ENCODE data around the gene PRG3.
"Not testable (repeated sequence)": the region's sequence is repeated elsewhere in the genome, so short reads cannot be mapped to it uniquely, and the experiment has no call there.

PRG3 gene

DNA sequence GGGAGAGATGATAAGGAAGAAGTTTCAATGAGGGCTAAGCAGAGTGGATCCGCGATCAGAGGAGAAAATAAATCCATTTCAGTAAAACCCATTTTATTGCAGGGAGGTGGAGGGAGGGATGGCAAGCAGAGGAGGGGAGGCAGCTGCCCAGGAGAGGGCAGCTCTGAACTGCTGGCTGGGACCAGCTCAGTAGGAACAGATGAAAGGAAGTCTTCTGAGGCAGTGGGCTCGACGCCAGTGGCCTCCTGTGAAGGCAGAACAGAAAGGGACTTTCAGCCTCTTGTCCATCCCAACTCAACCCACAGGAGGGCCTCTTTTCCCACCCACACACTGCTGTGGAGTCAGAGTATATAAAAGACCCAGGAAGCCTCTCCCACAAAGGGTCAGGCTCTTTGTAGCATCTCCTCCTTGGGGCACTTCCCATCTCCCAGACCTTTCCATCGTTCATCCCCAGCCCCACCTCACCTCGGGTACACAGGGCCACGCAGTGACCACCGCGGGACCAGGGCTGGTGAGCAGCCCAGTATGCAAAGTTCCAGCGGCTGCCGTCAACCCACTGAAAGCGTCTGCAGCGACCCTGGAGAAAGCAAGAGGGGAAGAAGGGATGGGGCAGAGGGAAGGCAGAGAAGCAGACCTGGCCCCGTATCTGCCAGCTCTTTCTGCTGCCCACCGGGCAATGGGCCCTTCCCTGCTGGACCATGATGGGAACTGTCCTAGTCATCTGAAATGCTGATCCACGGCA lies 6.5 kb upstream of the PRG3 start:
- DNase-seq (ENCODE audit: low read depth) = no peak

DNA sequence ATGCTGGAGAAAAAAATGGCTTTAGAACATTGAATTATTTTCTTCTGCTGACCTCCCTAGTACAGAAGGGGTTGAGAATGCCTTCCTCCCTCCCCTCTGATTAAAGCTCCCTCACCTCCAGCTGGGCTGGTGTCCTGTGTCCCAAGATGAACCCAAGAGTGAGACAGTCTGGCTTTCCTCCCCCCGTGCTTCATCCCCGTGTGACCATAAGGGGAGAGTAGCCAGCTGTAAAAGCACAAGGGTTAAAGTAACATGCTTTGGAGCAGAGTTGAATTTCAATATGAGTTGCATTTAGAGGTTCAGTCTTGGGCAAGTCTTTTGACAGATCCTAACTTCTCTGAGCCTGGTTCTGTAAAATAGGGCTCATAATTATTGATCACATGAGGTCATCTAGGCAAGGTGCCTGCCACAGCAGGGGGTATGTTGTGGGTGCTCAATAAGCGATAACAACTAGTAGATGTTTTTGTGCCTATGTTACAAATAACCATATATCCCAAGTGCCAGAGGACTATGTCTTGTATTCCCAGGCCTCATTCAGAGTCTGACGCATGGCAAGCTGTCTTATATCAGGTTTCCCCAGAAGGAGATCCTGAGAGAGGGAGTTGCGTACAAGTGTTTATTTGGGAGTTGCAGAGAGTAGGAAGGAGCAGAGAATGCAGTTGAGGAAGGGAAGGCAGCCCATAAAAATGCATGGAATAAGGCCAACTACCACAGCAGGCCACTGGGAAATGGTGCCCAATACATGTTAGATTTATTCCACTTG lies 5.4 kb upstream of the PRG3 start:
- no peak for DNase-seq (ENCODE audit: low read depth)

DNA sequence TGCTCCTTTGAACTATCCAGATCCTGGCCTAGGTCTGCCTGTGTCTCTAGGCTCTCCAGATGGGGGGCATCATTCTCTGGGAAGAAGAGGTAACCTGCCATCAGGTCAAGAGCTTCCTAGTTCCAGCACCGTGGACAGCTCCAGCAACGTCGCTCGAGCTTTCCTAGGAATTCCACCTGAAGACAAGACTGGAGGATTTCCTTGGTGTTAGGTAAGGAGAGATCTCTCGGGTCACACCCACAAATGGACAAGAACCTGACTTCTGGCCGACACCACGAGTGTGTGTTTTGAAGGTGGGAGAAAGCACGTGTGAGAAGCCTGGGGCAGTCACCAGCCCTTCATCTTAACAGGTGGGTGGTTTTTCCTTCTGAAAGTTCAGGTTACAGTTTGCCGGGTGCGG lies 1.2 kb downstream of the PRG3 start:
- DNase-seq (ENCODE audit: low read depth) = no peak

DNA sequence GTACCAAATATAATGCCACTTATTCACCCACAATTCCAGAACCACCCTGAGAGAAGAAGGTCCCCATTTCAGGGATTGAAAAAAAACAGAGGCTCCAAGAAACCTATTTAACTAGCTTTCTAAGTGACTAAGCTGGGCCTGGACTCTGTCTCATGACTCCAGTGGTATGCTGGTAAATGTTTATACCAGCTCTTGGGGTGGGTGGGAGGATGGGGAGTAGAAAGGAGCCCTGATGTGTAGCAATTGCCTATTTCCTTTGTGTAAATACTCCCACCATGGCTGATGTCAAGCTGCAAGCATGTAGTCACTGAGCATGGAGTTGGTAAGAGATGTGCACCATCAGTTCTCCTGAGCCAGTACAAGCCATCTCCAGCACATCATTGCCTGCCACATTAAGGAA lies 2.8 kb downstream of the PRG3 start:
- no peak for DNase-seq (ENCODE audit: low read depth)

DNA sequence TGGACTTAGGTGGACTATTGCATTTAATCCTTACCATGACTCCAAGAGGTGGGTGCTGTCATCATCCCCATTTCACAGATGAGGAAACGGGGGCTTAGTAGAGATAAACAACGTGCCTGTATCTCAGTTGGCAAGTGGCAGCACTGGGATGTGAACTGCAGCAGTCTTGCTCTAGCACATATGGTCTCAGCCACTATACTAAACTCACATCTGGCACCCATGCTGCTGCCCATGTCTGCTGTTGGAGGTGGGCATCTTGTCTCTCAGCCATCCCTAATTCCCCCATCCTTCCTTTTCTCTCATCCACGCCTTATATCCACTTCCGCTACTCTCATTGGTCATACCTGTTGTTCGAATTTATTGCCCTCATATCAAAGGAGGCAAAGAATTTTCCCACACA lies 3.8 kb downstream of the PRG3 start:
- DNase-seq (ENCODE audit: low read depth) = no peak

DNA sequence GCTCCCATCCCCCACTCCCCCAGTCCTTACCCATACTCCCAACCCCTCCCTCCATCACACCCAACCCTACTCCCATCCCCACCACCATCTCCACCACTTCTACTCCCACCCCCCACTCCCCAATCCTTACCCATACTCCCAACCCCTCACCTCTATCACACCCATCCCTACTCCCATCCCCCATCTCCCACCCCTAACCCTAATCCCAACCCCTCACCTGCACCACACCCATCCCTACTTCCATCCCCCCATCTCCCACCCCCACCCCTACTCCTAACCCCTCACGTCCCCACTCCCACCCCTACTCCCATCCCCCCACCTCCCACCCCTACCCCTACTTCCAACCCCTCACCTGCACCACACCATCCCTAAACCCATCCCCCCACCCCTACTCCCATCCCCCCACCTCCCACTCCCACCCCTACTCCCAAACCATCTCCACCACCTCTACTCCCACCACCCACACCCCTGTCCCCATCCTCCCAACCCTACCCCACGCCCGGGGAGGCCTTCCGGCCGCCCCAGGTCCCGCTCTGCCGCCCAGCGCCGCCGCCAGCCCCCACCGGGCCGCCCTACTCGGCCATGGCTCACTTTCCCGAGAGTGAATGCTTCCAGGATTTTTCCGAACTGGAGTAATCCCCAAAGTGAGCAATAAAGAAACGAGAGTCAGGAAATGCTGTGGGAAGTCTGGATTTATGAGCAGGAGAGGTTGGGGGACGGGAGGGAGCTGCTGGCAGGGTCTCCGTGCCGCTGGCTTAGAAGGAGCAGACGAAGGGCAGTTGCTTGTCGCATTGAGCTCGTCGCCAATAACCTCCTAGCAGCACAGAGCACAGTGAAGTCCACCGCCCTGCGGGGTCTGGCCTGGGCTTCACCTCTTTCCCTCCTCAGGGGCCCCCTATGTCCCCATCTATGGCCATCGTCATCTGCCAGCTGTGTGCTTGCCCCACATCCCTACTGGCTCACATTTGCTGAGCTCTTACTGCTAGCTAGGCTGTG lies 4.6 kb downstream of the PRG3 start:
- no peak for DNase-seq (ENCODE audit: low read depth)

DNA sequence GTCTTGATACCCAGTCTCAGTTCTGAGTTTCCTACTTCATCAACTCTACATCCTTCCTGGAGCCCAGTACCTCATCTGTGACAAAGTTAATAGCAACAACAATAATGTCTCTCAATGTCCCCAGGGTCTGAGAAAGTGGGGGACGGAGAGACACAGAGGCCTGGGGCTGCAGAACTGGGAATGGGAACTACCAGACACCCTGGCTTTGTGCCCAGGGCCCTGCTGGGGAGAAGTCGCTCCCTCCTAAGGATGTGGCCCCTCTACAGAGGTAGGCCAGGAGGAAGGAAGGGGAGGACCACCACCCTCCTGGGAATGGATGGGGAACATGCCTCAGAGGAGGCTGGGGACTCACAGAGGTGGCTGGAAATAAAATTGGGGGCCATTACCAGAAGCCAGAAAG lies 5.5 kb downstream of the PRG3 start:
- DNase-seq (ENCODE audit: low read depth) = no peak

DNA sequence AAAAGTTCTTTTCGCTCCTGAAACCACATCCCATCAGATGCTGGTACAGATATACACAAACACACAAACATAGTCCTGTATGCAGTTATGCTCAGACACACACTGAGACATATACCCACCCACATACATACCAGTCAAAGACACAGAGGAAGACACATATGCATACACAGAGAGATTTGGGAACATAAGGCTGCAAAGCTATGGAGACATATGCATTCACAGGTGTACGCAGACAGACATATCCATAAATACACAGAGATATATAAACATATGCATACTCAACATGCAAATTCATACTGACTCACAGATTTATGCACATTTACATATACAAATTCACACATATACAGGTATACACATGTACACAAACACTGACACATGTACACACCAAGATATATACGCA lies 6.0 kb downstream of the PRG3 start:
- no peak for DNase-seq (ENCODE audit: low read depth)

DNA sequence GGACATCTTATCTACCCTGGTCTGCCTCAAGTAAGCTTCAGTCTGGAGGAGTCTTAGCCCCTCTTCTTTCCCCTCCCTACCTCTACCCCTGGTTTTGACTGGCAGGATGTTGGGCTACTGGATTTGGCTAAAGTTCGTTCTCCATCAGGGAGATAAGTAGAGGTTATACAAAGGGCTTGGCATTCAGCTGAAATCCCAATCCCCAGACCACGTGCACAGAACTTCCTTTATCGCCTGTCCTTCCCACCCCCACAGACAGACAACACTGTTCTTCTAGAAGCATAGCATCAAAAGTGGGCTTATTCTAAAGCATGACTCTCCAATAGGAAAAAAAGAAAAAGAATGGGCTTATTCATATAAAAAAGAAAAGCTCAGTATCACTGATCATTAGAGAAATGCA lies 7.8 kb downstream of the PRG3 start:
- DNase-seq (ENCODE audit: low read depth) = no peak

DNA sequence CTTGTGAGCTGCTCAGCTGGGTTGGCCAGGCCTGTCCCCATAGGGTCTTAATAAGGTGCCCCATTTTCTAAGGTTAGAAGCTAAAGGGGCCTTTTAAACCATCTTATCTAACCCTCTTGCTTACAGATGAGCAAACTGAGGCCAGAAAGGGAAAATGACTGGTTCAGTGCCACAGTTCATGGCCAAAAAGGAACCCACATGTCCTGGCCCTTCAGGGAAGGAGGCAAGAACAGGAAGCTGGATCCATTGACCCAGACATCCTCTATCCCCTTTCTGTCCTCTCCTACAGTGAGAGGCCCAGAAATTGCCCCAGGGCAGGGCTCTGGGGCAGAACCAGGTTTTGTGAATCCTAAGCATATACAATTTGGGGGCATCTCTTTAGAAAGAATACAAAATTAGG lies 10.0 kb downstream of the PRG3 start:
- DNase-seq (ENCODE audit: low read depth) = no peak

DNA sequence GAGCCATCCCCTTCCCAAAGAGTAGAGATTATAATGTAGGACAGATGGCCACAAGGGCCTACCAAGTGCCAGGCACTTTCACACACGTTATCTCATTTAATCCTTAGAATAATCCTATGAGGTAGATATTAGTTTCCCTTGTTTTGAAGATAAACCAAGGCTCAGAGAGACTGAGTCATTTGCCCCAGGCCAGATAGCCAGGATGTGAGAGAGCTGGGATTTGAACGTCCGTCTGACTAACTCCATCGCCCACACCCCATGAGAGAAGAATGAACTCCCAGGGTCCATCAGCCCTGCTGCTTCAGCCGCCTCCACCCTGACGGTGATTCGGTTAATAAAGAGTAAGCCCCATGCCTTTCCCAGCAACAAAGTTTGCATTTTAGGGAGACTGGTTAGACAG lies 10.7 kb downstream of the PRG3 start:
- DNase-seq (ENCODE audit: low read depth) = no peak

DNA sequence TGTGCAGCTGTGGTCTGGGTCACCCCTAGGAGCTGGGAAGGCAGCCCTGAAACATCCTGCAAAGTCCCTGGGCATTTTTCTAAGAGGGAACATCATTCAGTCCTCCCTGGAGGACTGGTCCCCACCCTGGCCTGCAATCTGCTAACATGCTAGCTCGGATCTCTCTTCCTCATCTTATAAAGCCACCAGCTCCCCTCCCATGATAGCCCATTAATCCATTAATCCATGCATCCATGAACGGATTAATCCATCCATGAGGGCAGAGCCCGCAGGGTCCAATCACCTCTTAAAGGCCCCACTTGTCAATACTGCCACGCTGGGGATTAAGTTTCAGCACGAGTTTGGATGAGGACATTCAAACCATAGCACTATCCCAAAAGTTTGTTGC lies 12.1 kb downstream of the PRG3 start:
- no peak for DNase-seq (ENCODE audit: low read depth)

DNA sequence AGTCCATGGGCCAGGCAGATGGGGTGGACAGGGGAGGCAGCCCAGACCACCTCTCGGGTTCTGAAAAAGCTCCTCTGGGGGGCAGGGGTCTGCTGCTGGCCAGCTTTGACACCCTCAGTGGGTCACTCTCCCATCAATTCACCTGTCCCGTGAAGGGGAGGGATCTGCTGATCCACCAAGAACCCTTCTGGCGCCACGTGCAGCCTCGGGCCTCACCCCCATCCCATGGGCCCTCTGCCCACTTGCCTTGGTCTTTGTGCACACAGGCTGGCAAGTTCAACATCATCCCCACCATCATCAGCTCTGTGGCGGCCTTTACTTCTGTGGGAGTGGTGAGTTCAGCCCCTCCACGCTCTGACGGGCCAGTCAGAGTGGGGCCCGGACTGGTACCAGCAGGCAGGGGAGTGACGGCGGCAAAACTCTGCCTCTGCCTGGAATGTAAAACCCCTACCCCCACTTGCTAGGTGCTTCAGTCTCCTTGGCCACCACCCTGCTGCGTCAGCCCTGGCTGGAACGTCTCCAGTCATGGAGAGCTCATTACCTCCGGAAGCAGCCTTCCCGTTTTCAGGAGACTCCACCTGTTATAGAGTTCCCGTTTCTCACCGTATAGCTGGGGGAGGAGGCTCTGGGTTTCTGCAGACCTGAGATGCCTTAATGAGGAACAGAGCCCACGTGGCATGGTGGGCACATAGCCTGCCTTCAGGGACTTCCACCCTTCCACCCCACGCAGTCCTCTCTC lies 12.7 kb downstream of the PRG3 start:
- no peak for DNase-seq (ENCODE audit: low read depth)

DNA sequence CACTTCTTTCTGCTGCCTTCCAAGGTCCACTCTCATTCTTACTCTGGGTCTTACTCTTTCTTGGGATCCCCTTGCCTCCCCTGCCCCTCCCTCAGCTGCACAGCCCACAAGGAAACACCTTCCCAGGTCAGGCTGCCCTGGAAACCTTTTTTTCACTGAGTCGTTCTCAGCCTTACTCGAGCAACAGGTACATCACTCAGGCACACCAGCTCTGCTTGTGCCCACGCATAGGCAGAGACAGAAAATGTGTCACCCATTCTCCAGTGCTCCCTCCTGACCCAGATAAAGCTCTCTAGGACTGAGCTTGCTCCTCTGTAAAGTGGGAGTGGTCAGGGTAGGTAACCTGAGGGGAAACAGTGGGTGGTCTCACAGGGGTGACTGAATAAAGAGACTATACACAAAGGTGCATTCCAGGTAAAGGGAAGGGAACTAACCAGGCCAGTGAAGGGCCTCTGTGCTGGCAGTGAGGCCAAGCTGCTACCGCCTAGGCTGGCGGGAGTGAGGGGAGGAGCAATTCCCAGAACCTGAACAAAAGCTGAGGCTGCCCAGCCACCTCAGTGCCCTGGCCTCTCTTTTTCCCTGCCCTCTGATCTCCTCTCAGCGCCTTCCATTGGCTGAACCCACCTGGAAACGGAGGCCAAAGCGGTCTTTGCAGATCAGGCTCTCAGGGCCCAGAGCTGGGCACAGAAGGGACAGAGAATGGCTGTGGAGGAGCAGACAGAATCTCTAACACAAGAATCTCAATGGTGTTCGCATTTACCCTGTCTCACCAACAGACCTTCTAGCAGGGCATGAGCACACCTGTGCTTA lies 15.9 kb downstream of the PRG3 start:
- no peak for DNase-seq (ENCODE audit: low read depth)

DNA sequence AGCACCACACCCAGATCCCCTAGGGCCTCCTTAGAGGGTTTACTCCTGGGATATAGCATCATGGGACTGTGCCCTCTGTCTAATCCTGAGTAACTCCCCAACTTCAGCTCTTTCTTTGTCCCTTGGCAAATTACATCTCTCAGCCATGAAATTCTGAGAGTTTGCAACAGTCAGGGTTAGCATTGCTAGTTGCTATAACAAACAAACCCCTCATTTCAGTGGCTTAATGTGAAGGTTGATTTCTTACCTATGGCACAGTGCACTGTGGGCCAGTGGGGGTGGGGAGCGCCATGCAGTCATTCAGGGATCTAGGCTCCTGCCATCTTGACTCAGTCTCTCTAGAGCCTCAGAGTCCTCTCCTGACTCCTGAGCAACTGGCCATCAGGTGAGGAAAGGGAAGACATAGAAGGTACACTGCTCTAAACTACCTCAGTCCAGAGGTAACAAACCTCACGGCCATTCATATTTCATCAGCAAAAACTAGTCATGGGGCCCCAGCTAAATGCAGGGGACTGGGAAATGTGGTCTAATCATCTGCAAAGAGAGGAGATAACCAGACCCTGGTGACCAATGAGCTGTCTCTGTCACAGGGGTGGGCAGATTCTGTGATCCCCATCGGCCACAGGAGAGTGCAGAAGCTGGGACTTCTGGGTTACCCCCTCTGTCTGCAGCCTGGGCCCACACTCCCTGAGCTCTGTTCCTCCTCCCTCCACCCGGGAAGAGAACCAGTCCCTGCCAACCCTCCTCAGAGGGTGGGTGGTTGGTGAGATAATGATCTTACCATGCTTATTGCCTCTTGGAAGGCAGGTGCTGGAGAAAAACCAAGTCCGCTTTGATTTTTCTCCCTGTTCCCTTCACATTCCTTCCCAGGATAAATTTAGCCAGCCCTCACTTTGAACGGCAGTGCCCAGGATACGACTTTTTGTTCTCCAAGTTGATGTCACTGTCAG lies 17.5 kb downstream of the PRG3 start:
- no peak for DNase-seq (ENCODE audit: low read depth)

DNA sequence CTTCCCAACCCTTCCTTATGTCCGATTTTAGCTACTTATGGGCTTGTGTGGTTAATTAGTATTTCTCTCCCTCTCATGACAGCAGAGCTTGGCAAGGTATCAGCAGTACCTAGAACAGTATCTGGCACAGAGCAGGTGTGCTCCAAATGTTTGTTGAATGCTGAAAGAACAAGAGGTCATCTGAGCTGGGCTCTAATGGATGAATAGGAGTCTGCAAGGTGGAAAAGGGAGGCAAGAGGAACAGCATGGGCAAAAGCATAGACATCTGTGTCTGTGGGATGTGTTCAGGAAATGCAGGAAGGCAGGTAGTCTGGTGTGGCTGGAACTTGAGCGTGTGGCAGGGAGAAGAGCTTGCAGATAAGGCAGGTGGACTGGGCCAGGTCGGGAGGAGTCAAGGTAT lies 19.0 kb downstream of the PRG3 start:
- DNase-seq (ENCODE audit: low read depth) = no peak

DNA sequence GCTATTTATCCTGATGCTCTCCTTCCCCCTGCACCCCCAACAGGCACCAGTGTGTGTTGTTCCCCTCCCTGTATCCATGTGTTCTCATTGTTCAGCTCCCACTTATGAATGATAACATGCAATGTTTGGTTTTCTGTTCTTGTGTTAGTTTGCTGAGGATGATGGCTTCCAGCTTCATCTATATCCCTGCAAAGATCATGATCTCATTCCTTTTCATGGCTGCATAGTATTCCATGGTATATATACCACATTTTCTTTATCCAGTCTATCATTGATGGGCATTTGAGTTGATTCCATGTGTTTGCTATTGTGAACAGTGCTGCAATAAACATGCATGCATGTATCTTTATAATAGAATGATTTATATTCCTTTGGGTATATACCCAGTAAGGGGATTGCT lies 19.5 kb downstream of the PRG3 start:
- DNase-seq (ENCODE audit: low read depth) = not testable (repeated sequence)

DNA sequence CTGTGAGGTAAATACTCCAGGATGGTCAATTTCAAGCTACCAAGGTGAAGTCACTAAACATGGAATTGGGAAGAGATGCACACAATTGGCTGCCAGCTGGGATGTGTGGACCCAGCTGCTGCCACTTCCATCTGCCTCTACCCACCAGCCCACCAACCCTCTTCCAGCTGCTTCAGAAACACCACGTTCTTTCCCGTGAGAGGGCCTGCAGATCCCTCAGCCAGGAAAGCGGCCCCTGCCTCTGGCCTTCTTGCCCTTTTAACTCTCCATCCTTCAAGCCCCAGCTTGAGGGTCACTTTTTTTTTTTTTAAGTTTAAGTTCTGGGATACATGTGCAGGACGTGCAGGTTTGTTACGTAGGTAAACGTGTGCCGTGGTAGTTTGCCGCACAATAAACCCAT lies 20.0 kb downstream of the PRG3 start:
- no peak for DNase-seq (ENCODE audit: low read depth)

DNA sequence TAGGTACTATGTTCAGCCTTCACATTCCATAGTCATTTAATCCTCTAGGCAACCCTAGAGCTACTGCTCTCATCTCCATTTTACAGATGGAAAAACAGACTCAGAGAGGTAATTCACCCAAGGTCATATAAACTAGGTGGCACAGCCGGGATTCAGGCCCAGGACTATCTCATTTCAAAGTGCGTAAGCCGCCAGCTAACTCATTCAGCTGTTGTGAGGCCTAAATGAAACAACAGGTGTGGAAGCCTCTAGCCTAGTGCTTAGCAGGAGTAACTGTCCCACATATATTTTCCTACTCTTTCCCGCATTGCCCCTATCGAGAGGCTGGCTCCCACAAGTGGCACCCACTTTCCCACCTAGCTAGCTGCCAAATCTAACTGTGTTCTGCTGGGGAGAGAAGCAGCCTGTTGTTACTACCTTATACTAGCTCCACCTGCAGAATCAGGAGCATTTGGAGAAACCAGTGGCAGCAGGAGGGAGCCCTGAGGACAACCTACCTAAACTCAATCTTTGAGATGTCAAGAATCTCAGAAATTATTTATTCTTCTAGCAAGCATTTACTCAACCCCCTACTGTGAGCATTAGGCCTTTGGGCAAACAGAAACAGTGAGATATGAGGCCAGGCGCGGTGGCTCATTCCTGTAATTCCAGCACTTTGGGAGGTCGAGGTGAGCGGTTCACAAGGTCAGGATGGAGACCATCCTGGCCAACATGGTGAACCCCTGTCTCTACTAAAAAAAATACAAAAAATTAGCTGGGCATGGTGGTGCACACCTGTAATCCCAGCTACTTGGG lies 20.9 kb downstream of the PRG3 start:
- DNase-seq (ENCODE audit: low read depth) = no peak

Data from stimulated activated CD8-positive, alpha-beta memory T cell treated with anti-CD3 and anti-CD28 coated beads, Interleukin-12 subunit alpha, Interleukin-12 subunit beta, amount 100 ng/mL, for 4 hours (primary cell).